HepG2 (cell line): Measurements from ENCODE around the gene MTG1. TPM values are rescaled to one million over a fixed set of nuclear protein-coding genes. Genes with fewer than 3 reads are reported as not detected.

Experiments used
- ATAC-seq: fragments of 200-7000 bp; cut with Tn5 transposase; 3 replicates; pipeline ENCODE4 v1.9.1; 2020; ENCODE audit warnings: mild to moderate bottlenecking, moderate library complexity
- BruUV-seq: library from RNA; stranded (reverse); fragments of 400-500 nt; replicated peaks from 2 replicates; lab custom pipeline; 2021; lab: Mats Ljungman, UMichigan
- CTCF ChIA-PET: fragments of 300-600 bp; formaldehyde crosslinking; extraction: SDS; loops from one replicate; lab custom pipeline; 2021; ENCODE audit warnings: low total read pairs, inconsistent platforms, low intra/inter-chr PET ratio; lab: Yijun Ruan, JAX
- POLR2A ChIA-PET: fragments of 350-600 bp; sonication (Branson Sonifier 250); formaldehyde crosslinking; loops from one replicate; lab custom pipeline; 2020; ENCODE audit warnings: antibody characterized with exemption, inconsistent platforms; lab: Yijun Ruan, JAX
- DNase-seq: peaks from one replicate; pipeline ENCODE4 v3.0.0-alpha.2; 2015; ENCODE audit warnings: low spot score
- FAIRE-seq: peaks from 3 replicates; lab custom pipeline; 2011; peaks lifted over from hg19 to GRCh38; lab: Jason Lieb, UNC
- H2AFZ ChIP-seq: one replicate; pipeline ENCODE4 v1.6.1; 2011; ENCODE audit warnings: low read length, inconsistent platforms
- H3K27ac ChIP-seq: fragments of 300-600 bp; 3 replicates; pipeline ENCODE4 v1.8.0; 2011; ENCODE audit warnings: mixed run types, mild to moderate bottlenecking, mixed read lengths, low read length, inconsistent platforms; ENCODE audit not compliant: insufficient read depth; ENCODE audit errors: extremely low read length
- H3K27me3 ChIP-seq, 2 experiments: fragments of 200-600 bp in 1 of 2; 2 replicates in 1 of 2; 3 replicates in 1 of 2; pipeline versions ENCODE4 v1.6.0 to v1.8.0; 2011; ENCODE audit warnings: low read length in 2 of 2, mild to moderate bottlenecking in 2 of 2, moderate library complexity in 2 of 2, inconsistent platforms in 1 of 2; ENCODE audit not compliant: insufficient read depth in 2 of 2, control insufficient read depth in 1 of 2
- H3K36me3 ChIP-seq, 2 experiments: fragments of 200-600 bp in 1 of 2; replicated peaks in 1 of 2; 2 replicates in 1 of 2; 3 replicates in 1 of 2; pipeline versions ENCODE4 v1.5.1 to v1.8.0; 2011; ENCODE audit warnings: low read length in 2 of 2, inconsistent platforms in 1 of 2; ENCODE audit not compliant: insufficient read depth in 2 of 2, control insufficient read depth in 1 of 2
- H3K4me1 ChIP-seq: 2 replicates; pipeline ENCODE4 v1.5.1; 2012; ENCODE audit warnings: low read length, inconsistent platforms; ENCODE audit not compliant: insufficient read depth
- H3K4me2 ChIP-seq: 2 replicates; pipeline ENCODE4 v1.6.0; 2011; ENCODE audit warnings: low read depth, low read length, inconsistent platforms
- H3K4me3 ChIP-seq, 3 experiments: fragments of 200-600 bp in 1 of 3; sonication (generic), shearing (Covaris generic) in 1 of 3; replicated peaks in 1 of 3; 2 replicates each; pipeline ENCODE4 v1.5.1; 2011 to 2016; ENCODE audit warnings: low read length in 3 of 3, inconsistent platforms in 2 of 3, low read depth in 2 of 3, mild to moderate bottlenecking in 2 of 3, control low read depth in 1 of 3, mixed read lengths in 1 of 3; ENCODE audit not compliant: insufficient read depth in 1 of 3
- H3K79me2 ChIP-seq: one replicate; pipeline ENCODE4 v1.6.1; 2011; ENCODE audit warnings: low read length, inconsistent platforms; ENCODE audit not compliant: insufficient read depth
- H3K9ac ChIP-seq: 2 replicates; pipeline ENCODE4 v1.6.0; 2011; ENCODE audit warnings: mild to moderate bottlenecking, low read depth, low read length, inconsistent platforms; ENCODE audit not compliant: insufficient read depth
- H3K9me3 ChIP-seq: 2 replicates; pipeline ENCODE4 v1.5.1; 2012; ENCODE audit warnings: mild to moderate bottlenecking, low read length
- H4K20me1 ChIP-seq: 2 replicates; pipeline ENCODE4 v1.6.0; 2011; ENCODE audit warnings: inconsistent platforms, mild to moderate bottlenecking, low read length, moderate library complexity; ENCODE audit not compliant: insufficient read depth
- ATF7-NPFF ChIP-seq: sonication (generic); formaldehyde crosslinking; IDR thresholded peaks from 2 replicates; pipeline ENCODE4 v1.8.1; 2023; ENCODE audit warnings: mild to moderate bottlenecking, low read depth, missing genetic modification reagents, moderate library complexity
- BCL3 ChIP-seq: sonication (generic); formaldehyde crosslinking; IDR thresholded peaks from 2 replicates; pipeline ENCODE4 v1.5.1; 2020; ENCODE audit warnings: mild to moderate bottlenecking, missing genetic modification reagents, moderate library complexity
- GZF1 ChIP-seq: sonication (generic); formaldehyde crosslinking; IDR thresholded peaks from 2 replicates; pipeline ENCODE4 v1.5.1; 2020; ENCODE audit warnings: mild to moderate bottlenecking, missing genetic modification reagents
- HCFC1 ChIP-seq: fragments of 150-350 bp; IDR thresholded peaks from 2 replicates; pipeline ENCODE4 v1.6.1; 2014; ENCODE audit warnings: low read depth, low read length
- HNF4A ChIP-seq: sonication (generic); formaldehyde crosslinking; IDR thresholded peaks from 2 replicates; pipeline ENCODE4 v1.4.0; 2020; ENCODE audit warnings: missing genetic modification reagents
- IKZF4 ChIP-seq: sonication (generic); formaldehyde crosslinking; IDR thresholded peaks from 2 replicates; pipeline ENCODE4 v1.5.1; 2020; ENCODE audit warnings: borderline replicate concordance, mild to moderate bottlenecking, low read depth, missing genetic modification reagents; ENCODE audit errors: not compliant biosample characterization
- MATR3 ChIP-seq: sonication (generic); formaldehyde crosslinking; IDR thresholded peaks from 2 replicates; pipeline ENCODE4 v1.4.0; 2020; ENCODE audit warnings: missing genetic modification reagents
- MED1 ChIP-seq: sonication (generic); formaldehyde crosslinking; IDR thresholded peaks from 2 replicates; pipeline ENCODE4 v1.4.0; 2020; ENCODE audit warnings: missing genetic modification reagents
- PATZ1 ChIP-seq: sonication (generic); formaldehyde crosslinking; IDR thresholded peaks from 2 replicates; pipeline ENCODE4 v1.4.0; 2020; ENCODE audit warnings: missing genetic modification reagents
- TFDP2 ChIP-seq: sonication (generic); formaldehyde crosslinking; IDR thresholded peaks from 2 replicates; pipeline ENCODE4 v1.4.0; 2020; ENCODE audit warnings: missing genetic modification reagents
- TSC22D2 ChIP-seq: sonication (generic); formaldehyde crosslinking; IDR thresholded peaks from 2 replicates; pipeline ENCODE4 v1.5.1; 2020; ENCODE audit warnings: missing genetic modification reagents, mild to moderate bottlenecking, borderline replicate concordance
- ZNF562 ChIP-seq: sonication (generic); formaldehyde crosslinking; IDR thresholded peaks from 2 replicates; pipeline ENCODE4 v1.8.0; 2022; ENCODE audit warnings: missing genetic modification reagents, borderline replicate concordance
- ZNF724P ChIP-seq: sonication (generic); formaldehyde crosslinking; IDR thresholded peaks from 2 replicates; pipeline ENCODE4 v1.8.0; 2022; ENCODE audit warnings: missing genetic modification reagents, borderline replicate concordance
- WGBS: methylation state at CpG from one replicate; pipeline ENCODE4 v1.1.6; 2017; ENCODE audit warnings: low lambda C conversion rate; 5-methylcytosine and 5-hydroxymethylcytosine counted together
- in situ Hi-C: cut with HindIII; loops from 2 replicates; pipeline ENCODE4 v1.10.0; 2017; ENCODE audit warnings: low pct_unique_long_range_greater_than_20kb; ENCODE audit not compliant: extremely low pct_ligation_motif_present
- intact Hi-C: fragments of 100-400 bp; cut with micrococcal nuclease; formaldehyde crosslinking; loops from one replicate; pipeline ENCODE4 v1.10.0; 2022; ENCODE audit not compliant: unreplicated experiment
- polyA plus RNA-seq, 8 experiments: library from polyadenylated mRNA; depleted of rRNA in 3 of 8; stranded (reverse) in 7 of 8; unstranded in 1 of 8; fragments of >200 nt; fragmentation: Illumina TruSeq in 4 of 8; extraction: Trizol in 4 of 8; gene quantifications; 2 replicates each; pipeline versions ENCODE4 v1.2.1 to v1.2.3, GENCODE V29; 2011 to 2016; ENCODE audit warnings: low read depth in 4 of 8, missing spikeins in 1 of 8, mixed read lengths in 1 of 8; ENCODE audit not compliant: insufficient read depth in 1 of 8
- total RNA-seq, 5 experiments: library from RNA; depleted of rRNA; stranded (reverse); fragments of >200 nt; fragmentation: Illumina TruSeq; extraction: Trizol; gene quantifications; 2 replicates each; pipeline ENCODE4 v1.2.3, GENCODE V29; 2016; ENCODE audit warnings: low read depth in 1 of 5

MTG1 gene
- total and polyA plus RNA-seq, 2 of the 13 experiments (the other 11 are each of a cell fraction or from before 2014, with no cell fraction given) = 42.0 to 103 TPM

GRCh38 chr10:133359972-133360610 lies 33.9 kb upstream of the MTG1 start:
- Histone ChIP-seq H4K20me1 (0 out of 2 replicates have a peak, but pooled peaks cover 2% of the 10 kb centered on the region), H3K4me2 (peak overlapping the region; percentile 95), H3K4me3 (peak overlapping the region in 1 of 3 experiments; percentile 81; a peak in 2 of 6 replicates), H3K27me3 (no peaks in the 10 kb centered on the region), H3K4me1 (peaks cover 38% of the 10 kb centered on the region), H3K9ac (peak overlapping the region; percentile 36; the same call in 1 of the 2 replicates), H2AFZ (no peak overlapping the region), H3K36me3 (peaks cover 15 to 36% of the 10 kb centered on the region in 2 experiments; a peak in 4 of 5 replicates), H3K27ac (peak overlapping the region; percentile 86), H3K9me3 (no peaks in the 10 kb centered on the region), H3K79me2 (peaks cover 12% of the 10 kb centered on the region)
- ChIA-PET CTCF (no interaction called here), POLR2A (interaction anchor here (1.1 to 5.8 kb wide), 10 partner anchors 8 to 36 kb away, joined by 3 to 124 read pairs (median 14); partner anchors contain the start of genes ECHS1, MTG1, PAOX and PRAP1)
- in situ Hi-C loops = no loop called here
- DNase-seq (peak; percentile 42), FAIRE-seq (peak; percentile 72), ATAC-seq (peak; percentile 4; the same call in 2 of the 3 replicates)
- intact Hi-C loops = loop anchor here (2.0 kb wide), 1 partner anchor 13 kb away; the partner anchor contains the start of gene ECHS1
- 16% methylated on average over 13 of the region's 17 CpGs for WGBS
- no TSS peak for BruUV-seq
- TF ChIP-seq HNF4A (peak; percentile 41; the same call in 1 of the 2 replicates), TSC22D2 (CRISPR knock-in tag) (0 out of 2 replicates have a peak, but pooled peaks have one; percentile 17), ZNF724P (CRISPR knock-in tag) (0 out of 2 replicates have a peak, but pooled peaks have one; percentile 59), MATR3 (CRISPR knock-in tag) (no peak), IKZF4 (CRISPR knock-in tag) (peak; percentile 14), GZF1 (CRISPR knock-in tag) (no peak), ATF7-NPFF (CRISPR knock-in tag) (peak; percentile 71; the same call in 1 of the 2 replicates), HCFC1 (no peak), MED1 (0 out of 2 replicates have a peak, but pooled peaks have one; percentile 33), ZNF562 (CRISPR knock-in tag) (no peak), PATZ1 (CRISPR knock-in tag) (peak; percentile 7; the same call in 1 of the 2 replicates), BCL3 (CRISPR knock-in tag) (peak; percentile 29; the same call in 1 of the 2 replicates), TFDP2 (CRISPR knock-in tag) (peak; percentile 89)
